Ovary (tissue), 3 donors: ENCODE data around the gene CLASP1.

ENCODE experiments used
- CTCF ChIP-seq, 3 donors: fragments of 450-650 bp in 2 of 3; fragments of 200-600 bp in 1 of 3; IDR thresholded peaks; one replicate each; pipeline versions ENCODE4 v1.5.1 to v1.8.0; 2016 to 2022; ENCODE audit warnings: antibody characterized with exemption in 3 of 3, mild to moderate bottlenecking in 1 of 3
- EP300 ChIP-seq: sonication (generic); formaldehyde crosslinking; IDR thresholded peaks from one replicate; pipeline ENCODE4 v1.6.1; 2017; ENCODE audit warnings: antibody characterized with exemption
- POLR2A ChIP-seq: fragments of 450-650 bp; IDR thresholded peaks from one replicate; pipeline ENCODE4 v1.6.1; 2017; ENCODE audit warnings: antibody characterized with exemption, mild to moderate bottlenecking, moderate library complexity
- donor health status: DM: no; HTN: no; CAD: no.

GRCh38 chr2:121588357-121588756 is 60.9 kb downstream of the CLASP1 start:
- no peak for TF ChIP-seq CTCF (IDR thresholded peaks at IDR 0.05)
- TF ChIP-seq EP300: no peak
- TF ChIP-seq POLR2A: no peak
